Stomach (tissue), 4 donors: ENCODE results near the gene GSE1.

Experiments
- EP300 ChIP-seq: sonication (generic); formaldehyde crosslinking; IDR thresholded peaks from one replicate; pipeline ENCODE4 v1.6.1; 2017; ENCODE audit warnings: antibody characterized with exemption
- POLR2A ChIP-seq, 4 donors: fragments of 450-650 bp; IDR thresholded peaks; one replicate each; pipeline ENCODE4 v1.6.1; 2016; ENCODE audit warnings: antibody characterized with exemption in 4 of 4, control low read depth in 2 of 4, mild to moderate bottlenecking in 1 of 4, moderate library complexity in 1 of 4
- TF ChIP-seq, protein P1 (sequence below), 7 experiments: fragments of 450-650 bp in 4 of 7; fragments of 200-600 bp in 3 of 7; sonication (generic) in 3 of 7; IDR thresholded peaks; one replicate each; pipeline ENCODE4 v1.5.1; 2016 to 2019; ENCODE audit warnings: antibody characterized with exemption in 7 of 7, control low read depth in 2 of 7, mild to moderate bottlenecking in 1 of 7

DNA sequence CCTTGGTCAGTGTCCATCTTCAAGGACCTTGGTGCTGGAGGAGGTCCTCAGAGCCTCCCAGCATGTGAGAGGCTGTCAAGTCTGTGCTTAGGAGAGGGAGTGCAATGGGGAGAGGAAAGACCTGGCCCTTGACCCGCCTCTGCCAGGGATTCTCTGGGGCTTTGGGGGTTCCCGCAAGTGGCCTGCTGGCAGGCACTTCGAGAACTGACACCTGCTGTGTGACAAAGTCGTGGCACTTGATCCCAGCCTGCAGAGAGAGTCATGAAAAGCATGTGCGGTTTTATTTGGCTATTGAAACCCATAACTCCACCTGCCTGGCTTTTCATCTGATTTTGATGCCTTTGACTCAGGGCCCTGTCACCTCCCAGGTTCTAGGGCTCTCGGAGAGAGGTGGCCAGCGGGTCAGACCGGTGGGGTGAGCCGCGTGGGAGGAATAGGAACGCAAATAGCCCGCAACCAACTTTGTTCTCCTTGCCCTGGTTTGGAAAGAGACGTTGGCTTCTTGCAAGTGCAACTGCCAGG, 42.8 kb upstream of the GSE1 start:
- no peak for TF ChIP-seq POLR2A (IDR thresholded peaks at IDR 0.05)
- TF ChIP-seq, protein P1, sequence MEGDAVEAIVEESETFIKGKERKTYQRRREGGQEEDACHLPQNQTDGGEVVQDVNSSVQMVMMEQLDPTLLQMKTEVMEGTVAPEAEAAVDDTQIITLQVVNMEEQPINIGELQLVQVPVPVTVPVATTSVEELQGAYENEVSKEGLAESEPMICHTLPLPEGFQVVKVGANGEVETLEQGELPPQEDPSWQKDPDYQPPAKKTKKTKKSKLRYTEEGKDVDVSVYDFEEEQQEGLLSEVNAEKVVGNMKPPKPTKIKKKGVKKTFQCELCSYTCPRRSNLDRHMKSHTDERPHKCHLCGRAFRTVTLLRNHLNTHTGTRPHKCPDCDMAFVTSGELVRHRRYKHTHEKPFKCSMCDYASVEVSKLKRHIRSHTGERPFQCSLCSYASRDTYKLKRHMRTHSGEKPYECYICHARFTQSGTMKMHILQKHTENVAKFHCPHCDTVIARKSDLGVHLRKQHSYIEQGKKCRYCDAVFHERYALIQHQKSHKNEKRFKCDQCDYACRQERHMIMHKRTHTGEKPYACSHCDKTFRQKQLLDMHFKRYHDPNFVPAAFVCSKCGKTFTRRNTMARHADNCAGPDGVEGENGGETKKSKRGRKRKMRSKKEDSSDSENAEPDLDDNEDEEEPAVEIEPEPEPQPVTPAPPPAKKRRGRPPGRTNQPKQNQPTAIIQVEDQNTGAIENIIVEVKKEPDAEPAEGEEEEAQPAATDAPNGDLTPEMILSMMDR (IDR thresholded peaks at IDR 0.05) = no peak
- TF ChIP-seq EP300 = no peak
